Kidney (tissue), 14 donors: ENCODE results near the gene LIMS2. TPM values are rescaled to one million over a fixed set of nuclear protein-coding genes. Genes with fewer than 3 reads are reported as not detected.
A peak's percentile ranks its signal among the peaks of the same experiment; 100 is the strongest.

Experiments
- DNase-seq, 5 donors: peaks; one replicate each; pipeline ENCODE4 v3.0.0-alpha.2; 2013 to 2020
- FAIRE-seq: peaks from 2 replicates; lab custom pipeline; 2012; peaks lifted over from hg19 to GRCh38; lab: Jason Lieb, UNC
- H3K27ac ChIP-seq, 2 donors: one replicate each; pipeline ENCODE4 v1.7.0; 2013; ENCODE audit warnings: low read depth in 2 of 2, low read length in 2 of 2, inconsistent platforms in 1 of 2
- H3K27me3 ChIP-seq: one replicate; pipeline ENCODE4 v1.7.1; 2013; ENCODE audit warnings: low read length, inconsistent platforms; ENCODE audit not compliant: control insufficient read depth, insufficient read depth
- H3K36me3 ChIP-seq, 3 donors: one replicate each; pipeline versions ENCODE4 v1.7.0 to v1.7.1; 2013; ENCODE audit warnings: low read length in 3 of 3, control low read depth in 1 of 3, inconsistent platforms in 1 of 3; ENCODE audit not compliant: insufficient read depth in 3 of 3, control insufficient read depth in 2 of 3
- H3K4me1 ChIP-seq, 3 donors: one replicate each; pipeline versions ENCODE4 v1.7.0 to v1.7.1; 2013; ENCODE audit warnings: low read length in 3 of 3, inconsistent platforms in 1 of 3, low read depth in 1 of 3; ENCODE audit not compliant: control insufficient read depth in 2 of 3, insufficient read depth in 2 of 3
- H3K4me3 ChIP-seq, 3 donors: one replicate each; pipeline versions ENCODE4 v1.7.0 to v1.8.1; 2013; ENCODE audit warnings: low read length in 3 of 3, control low read depth in 1 of 3, inconsistent platforms in 1 of 3
- H3K9ac ChIP-seq, 3 donors: one replicate each; pipeline versions ENCODE4 v1.7.0 to v1.7.1; 2013; ENCODE audit warnings: low read length in 3 of 3, control low read depth in 1 of 3, inconsistent platforms in 1 of 3
- H3K9me3 ChIP-seq, 3 donors: one replicate each; pipeline versions ENCODE4 v1.7.0 to v1.7.1; 2013; ENCODE audit warnings: low read length in 3 of 3, control low read depth in 1 of 3, inconsistent platforms in 1 of 3; ENCODE audit not compliant: control insufficient read depth in 2 of 3, insufficient read depth in 1 of 3
- CTCF ChIP-seq: IDR thresholded peaks from 3 replicates; pipeline ENCODE4 v1.5.1; 2012; ENCODE audit warnings: mild to moderate bottlenecking, moderate library complexity, borderline replicate concordance; ENCODE audit not compliant: insufficient read depth; ENCODE audit errors: extremely low read depth
- intact Hi-C: fragments of 100-400 bp; cut with DNase I; formaldehyde crosslinking; loops from one replicate; pipeline ENCODE4 v1.11.1; 2022
- polyA plus RNA-seq: library from polyadenylated mRNA; stranded (reverse); fragments of 350-450 nt; fragmentation: Illumina TruSeq; extraction: RNeasy Lipid Tissue Mini Kit (QIAGEN cat#74804); gene quantifications from one replicate; pipeline ENCODE4 v1.2.3, GENCODE V29; 2014; ENCODE audit warnings: low read depth, low replicate concordance; ENCODE audit not compliant: insufficient read depth
- total RNA-seq: library from RNA; stranded (reverse); fragmentation: NEBNext Ultra II Directional; extraction: Animal tissue kit (Norgen Biotek cat#: 25700); gene quantifications from one replicate; pipeline ENCODE4 v1.2.1, GENCODE V29; 2021
- donor health status: control.
- donor health status: control.
- donor health status: control.
- donor health status: control.
- donor health status: control.
- donor health status: DM: yes; HTN: yes; CAD: no.
- donor health status: Normal renal cell carcinoma (clear cell type).

The LIMS2 gene
- total and polyA plus RNA-seq, 2 donors from 2014 or later: 101 to 107 TPM

- H3K4me3 ChIP-seq: no peak overlapping the region
- no peaks in the 10 kb centered on the region for H3K9me3 ChIP-seq
- no peak for TF ChIP-seq CTCF
- FAIRE-seq (no peak), DNase-seq (peak in 2 of 5 donors; percentile 64 to 76)
- H3K9ac ChIP-seq: no peak overlapping the region
- intact Hi-C loops: no loop called here
- no peaks in the 10 kb centered on the region for H3K27me3 ChIP-seq
- no peaks in the 10 kb centered on the region for H3K36me3 ChIP-seq
- no peak overlapping the region for H3K27ac ChIP-seq
- H3K4me1 ChIP-seq: peaks cover 0 to 24% (median 6%) of the 10 kb centered on the region in 3 donors
Measured at GRCh38 chr2:127651971-127652550, 23.3 kb downstream of the LIMS2 start.

GRCh38 chr2:127651381-127651809, 23.9 kb downstream of the LIMS2 start:
- no peak for FAIRE-seq
- H3K27me3 ChIP-seq: no peaks in the 10 kb centered on the region
- H3K4me3 ChIP-seq: no peak overlapping the region
- no peak overlapping the region for H3K9ac ChIP-seq
- intact Hi-C loops: no loop called here
- H3K27ac ChIP-seq: no peak overlapping the region
- no peaks in the 10 kb centered on the region for H3K36me3 ChIP-seq
- H3K9me3 ChIP-seq: no peaks in the 10 kb centered on the region
- peak in 1 of 5 donors; percentile 72 for DNase-seq
- H3K4me1 ChIP-seq: peaks cover 0 to 24% (median 6%) of the 10 kb centered on the region in 3 donors
- no peak for TF ChIP-seq CTCF

GRCh38 chr2:127650785-127651380, 24.4 kb downstream of the LIMS2 start:
- H3K27me3 ChIP-seq: no peaks in the 10 kb centered on the region
- intact Hi-C loops: no loop called here
- FAIRE-seq (no peak), DNase-seq (peak in 1 of 5 donors; percentile 76)
- no peak overlapping the region for H3K9ac ChIP-seq
- H3K27ac ChIP-seq: no peak overlapping the region
- H3K36me3 ChIP-seq: no peaks in the 10 kb centered on the region
- H3K4me3 ChIP-seq: no peak overlapping the region
- no peak for TF ChIP-seq CTCF
- H3K4me1 ChIP-seq: peaks cover 0 to 24% (median 6%) of the 10 kb centered on the region in 3 donors
- H3K9me3 ChIP-seq: no peaks in the 10 kb centered on the region
